ENCODE results near the gene GALNT15.

- TF ChIP-seq CTCF (conservative IDR thresholded peaks at IDR 0.05): no peak
- TF ChIP-seq EZH2 (IDR thresholded peaks at IDR 0.05; ENCODE audit: low read depth): no peak
Measured at GRCh38 chr3:16174389-16174788, at the start of gene GALNT15.
